H9 (cell line): Measurements from ENCODE around the gene STIMATE. TPM values are rescaled to one million over a fixed set of nuclear protein-coding genes. Genes with fewer than 3 reads are reported as not detected.

Experiments used
- DNase-seq: peaks from one replicate; pipeline ENCODE4 v3.0.0-alpha.2; 2017
- H2AFZ ChIP-seq: one replicate; pipeline ENCODE4 v1.6.1; 2013; ENCODE audit warnings: mild to moderate bottlenecking, low read length, control low read depth, moderate library complexity
- H2AK5ac ChIP-seq: 2 replicates; pipeline ENCODE4 v1.6.1; 2013; ENCODE audit warnings: low read length, control low read depth, mixed read lengths; ENCODE audit not compliant: insufficient read length
- H2BK120ac ChIP-seq: one replicate; pipeline ENCODE4 v1.6.1; 2013; ENCODE audit warnings: low read depth, mild to moderate bottlenecking, low read length, control low read depth, inconsistent platforms; ENCODE audit not compliant: poor library complexity, severe bottlenecking
- H2BK12ac ChIP-seq: 2 replicates; pipeline ENCODE4 v1.6.1; 2013; ENCODE audit warnings: low read length, control low read depth, mixed read lengths, low read depth; ENCODE audit not compliant: insufficient read length
- H2BK15ac ChIP-seq: 2 replicates; pipeline ENCODE4 v1.6.1; 2013; ENCODE audit warnings: low read depth, low read length, control low read depth
- H2BK20ac ChIP-seq: one replicate; pipeline ENCODE4 v1.6.1; 2013; ENCODE audit warnings: low read depth, mild to moderate bottlenecking, low read length, control low read depth, inconsistent platforms; ENCODE audit not compliant: poor library complexity, severe bottlenecking
- H2BK5ac ChIP-seq: 2 replicates; pipeline ENCODE4 v1.6.1; 2013; ENCODE audit warnings: low read length, control low read depth, mixed read lengths; ENCODE audit not compliant: insufficient read length
- H3K14ac ChIP-seq: 2 replicates; pipeline ENCODE4 v1.6.1; 2013; ENCODE audit warnings: low read length, control low read depth; ENCODE audit not compliant: insufficient read depth
- H3K18ac ChIP-seq: 2 replicates; pipeline ENCODE4 v1.6.1; 2013; ENCODE audit warnings: low read depth, mild to moderate bottlenecking, mixed read lengths, low read length, control low read depth; ENCODE audit not compliant: insufficient read length
- H3K23ac ChIP-seq: 2 replicates; pipeline ENCODE4 v1.6.1; 2013; ENCODE audit warnings: low read length, control low read depth, mixed read lengths, low read depth; ENCODE audit not compliant: insufficient read length
- H3K23me2 ChIP-seq: 2 replicates; pipeline ENCODE4 v1.6.1; 2013; ENCODE audit warnings: low read depth, mild to moderate bottlenecking, mixed read lengths, low read length, control low read depth; ENCODE audit not compliant: insufficient read length, poor library complexity, severe bottlenecking
- H3K27ac ChIP-seq: 2 replicates; pipeline ENCODE4 v1.5.1; 2013; ENCODE audit warnings: low read length, control low read depth, mixed read lengths, low read depth; ENCODE audit not compliant: insufficient read length
- H3K27me3 ChIP-seq: 2 replicates; pipeline ENCODE4 v1.6.1; 2013; ENCODE audit warnings: low read length, control low read depth, inconsistent platforms; ENCODE audit not compliant: insufficient read depth
- H3K4ac ChIP-seq: 2 replicates; pipeline ENCODE4 v1.6.1; 2013; ENCODE audit warnings: low read depth, mild to moderate bottlenecking, control low read depth, inconsistent platforms, low read length, moderate library complexity
- H3K4me1 ChIP-seq: 2 replicates; pipeline ENCODE4 v1.6.1; 2013; ENCODE audit warnings: low read length, control low read depth, inconsistent platforms; ENCODE audit not compliant: insufficient read depth
- H3K4me2 ChIP-seq: 2 replicates; pipeline ENCODE4 v1.6.1; 2013; ENCODE audit warnings: low read length, control low read depth, mixed read lengths; ENCODE audit not compliant: insufficient read length, insufficient read depth
- H3K56ac ChIP-seq: 2 replicates; pipeline ENCODE4 v1.6.1; 2013; ENCODE audit warnings: low read depth, mild to moderate bottlenecking, mixed read lengths, low read length, control low read depth; ENCODE audit not compliant: insufficient read length
- H3K79me1 ChIP-seq: 2 replicates; pipeline ENCODE4 v1.6.1; 2013; ENCODE audit warnings: low read depth, mild to moderate bottlenecking, moderate library complexity, low read length, control low read depth, inconsistent platforms; ENCODE audit not compliant: insufficient read depth, poor library complexity, severe bottlenecking
- H3K79me2 ChIP-seq: 2 replicates; pipeline ENCODE4 v1.6.1; 2013; ENCODE audit warnings: low read length, control low read depth, inconsistent platforms; ENCODE audit not compliant: insufficient read depth
- H3K9ac ChIP-seq: 2 replicates; pipeline ENCODE4 v1.6.1; 2013; ENCODE audit warnings: low read length, control low read depth, mixed read lengths; ENCODE audit not compliant: insufficient read length; ENCODE audit errors: extremely low read depth
- H3K9me3 ChIP-seq: one replicate; pipeline ENCODE4 v1.6.1; 2013; ENCODE audit warnings: low read depth, low read length, inconsistent platforms; ENCODE audit not compliant: control insufficient read depth
- H3T11ph ChIP-seq: one replicate; pipeline ENCODE4 v1.6.1; 2013; ENCODE audit warnings: mild to moderate bottlenecking, low read length, control low read depth, inconsistent platforms
- H4K20me1 ChIP-seq: one replicate; pipeline ENCODE4 v1.6.1; 2013; ENCODE audit not compliant: control insufficient read depth, insufficient read length, insufficient read depth
- H4K5ac ChIP-seq: 2 replicates; pipeline ENCODE4 v1.6.1; 2013; ENCODE audit warnings: low read depth, mild to moderate bottlenecking, mixed read lengths, low read length, control low read depth; ENCODE audit not compliant: insufficient read length
- H4K8ac ChIP-seq: replicated peaks from 2 replicates; pipeline ENCODE4 v1.6.1; 2013; ENCODE audit warnings: low read length, control low read depth, mixed read lengths, low read depth; ENCODE audit not compliant: insufficient read length
- H4K91ac ChIP-seq: 2 replicates; pipeline ENCODE4 v1.6.1; 2013; ENCODE audit warnings: low read depth, mild to moderate bottlenecking, moderate library complexity, mixed read lengths, low read length, control low read depth; ENCODE audit not compliant: insufficient read length
- H3K27ac Mint-ChIP-seq, 3 experiments: 2 replicates in 2 of 3; 3 replicates in 1 of 3; pipeline ENCODE4 v1.8.0; 2020 to 2021; ENCODE audit warnings: mixed read lengths in 3 of 3, mild to moderate bottlenecking in 1 of 3, moderate library complexity in 1 of 3
- H3K27me3 Mint-ChIP-seq: 2 replicates; pipeline ENCODE4 v1.8.0; 2021; ENCODE audit warnings: low read depth, mild to moderate bottlenecking, moderate library complexity, mixed read lengths
- H3K36me3 Mint-ChIP-seq, 3 experiments: 2 replicates in 2 of 3; 3 replicates in 1 of 3; pipeline ENCODE4 v1.8.0; 2020 to 2021; ENCODE audit warnings: low read depth in 3 of 3, mixed read lengths in 3 of 3; ENCODE audit not compliant: insufficient read depth in 1 of 3
- H3K4me1 Mint-ChIP-seq, 2 experiments: 2 replicates each; pipeline ENCODE4 v1.8.0; 2020; ENCODE audit warnings: mixed read lengths in 2 of 2
- H3K4me3 Mint-ChIP-seq, 2 experiments: 2 replicates in 1 of 2; 3 replicates in 1 of 2; pipeline ENCODE4 v1.8.0; 2020 to 2021; ENCODE audit warnings: mild to moderate bottlenecking in 2 of 2, mixed read lengths in 2 of 2, moderate library complexity in 1 of 2
- H3K9me3 Mint-ChIP-seq, 2 experiments: 2 replicates in 1 of 2; 3 replicates in 1 of 2; pipeline ENCODE4 v1.8.0; 2020; ENCODE audit warnings: mild to moderate bottlenecking in 2 of 2, mixed read lengths in 2 of 2, moderate library complexity in 1 of 2
- WGBS: extraction: QIAGEN DNeasy Blood & Tissue Kit; methylation state at CpG from one replicate; pipeline ENCODE4 v1.1.7; 2013; ENCODE audit warnings: missing lambda C conversion rate, low lambda C conversion rate, mixed read lengths; ENCODE audit not compliant: insufficient read length; ENCODE audit errors: extremely low coverage; 5-methylcytosine and 5-hydroxymethylcytosine counted together
- total RNA-seq: library from RNA; stranded (reverse); gene quantifications from 2 replicates; pipeline ENCODE4 v1.2.1, GENCODE V29; 2021
- TF ChIP-seq, protein P1 (sequence below): fragments of 200-600 bp; sonication (generic); conservative IDR thresholded peaks from 3 replicates; pipeline ENCODE4 v1.8.0; 2021; ENCODE audit warnings: antibody characterized with exemption, mild to moderate bottlenecking

The STIMATE gene
- total RNA-seq, 1 experiment from 2014 or later = 25.6 TPM

DNA sequence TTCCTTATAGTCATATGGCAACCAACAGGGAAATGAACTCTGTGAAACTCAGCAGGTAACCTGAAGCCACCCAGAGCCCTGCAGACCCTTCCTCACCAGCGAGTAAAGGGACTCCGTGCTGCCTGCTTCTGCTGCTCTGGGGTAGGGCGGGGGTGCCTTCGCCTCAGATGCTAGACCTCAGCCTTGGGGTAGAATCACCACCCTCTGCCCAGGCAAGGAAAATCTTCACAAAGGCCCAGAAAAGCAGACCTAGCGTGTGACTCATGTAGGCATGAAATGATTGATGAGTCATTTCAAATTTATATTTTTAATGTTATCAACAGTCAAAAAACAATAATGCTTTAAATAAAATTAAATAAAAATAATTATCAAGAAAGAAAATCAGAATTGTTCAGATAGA lies 6.6 kb downstream of the STIMATE start:
- Histone ChIP-seq H3K56ac (no peak overlapping the region), H2AK5ac (no peak overlapping the region), H3T11ph (no peak overlapping the region), H2BK12ac (no peak overlapping the region), H3K4ac (no peak overlapping the region), H4K91ac (no peak overlapping the region), H3K14ac (no peak overlapping the region), H4K5ac (no peak overlapping the region), H3K23me2 (no peaks in the 10 kb centered on the region), H3K27me3 (no peaks in the 10 kb centered on the region), H3K23ac (no peak overlapping the region), H4K8ac (no peak overlapping the region), H3K4me2 (no peak overlapping the region), H3K79me2 (peaks cover 3% of the 10 kb centered on the region; the same call in 1 of the 2 replicates), H2BK15ac (no peak overlapping the region), H3K18ac (no peak overlapping the region), H3K27ac (no peak overlapping the region), H3K4me1 (no peaks in the 10 kb centered on the region), H3K79me1 (peaks cover 11% of the 10 kb centered on the region), H2BK5ac (no peak overlapping the region), H3K9me3 (no peaks in the 10 kb centered on the region), H2AFZ (no peak overlapping the region), H4K20me1 (no peaks in the 10 kb centered on the region), H2BK20ac (no peak overlapping the region), H3K9ac (no peak overlapping the region), H2BK120ac (no peak overlapping the region)
- H3K9me3 Mint-ChIP-seq = no peaks in the 10 kb centered on the region
- DNase-seq = no peak
- TF ChIP-seq, protein P1, sequence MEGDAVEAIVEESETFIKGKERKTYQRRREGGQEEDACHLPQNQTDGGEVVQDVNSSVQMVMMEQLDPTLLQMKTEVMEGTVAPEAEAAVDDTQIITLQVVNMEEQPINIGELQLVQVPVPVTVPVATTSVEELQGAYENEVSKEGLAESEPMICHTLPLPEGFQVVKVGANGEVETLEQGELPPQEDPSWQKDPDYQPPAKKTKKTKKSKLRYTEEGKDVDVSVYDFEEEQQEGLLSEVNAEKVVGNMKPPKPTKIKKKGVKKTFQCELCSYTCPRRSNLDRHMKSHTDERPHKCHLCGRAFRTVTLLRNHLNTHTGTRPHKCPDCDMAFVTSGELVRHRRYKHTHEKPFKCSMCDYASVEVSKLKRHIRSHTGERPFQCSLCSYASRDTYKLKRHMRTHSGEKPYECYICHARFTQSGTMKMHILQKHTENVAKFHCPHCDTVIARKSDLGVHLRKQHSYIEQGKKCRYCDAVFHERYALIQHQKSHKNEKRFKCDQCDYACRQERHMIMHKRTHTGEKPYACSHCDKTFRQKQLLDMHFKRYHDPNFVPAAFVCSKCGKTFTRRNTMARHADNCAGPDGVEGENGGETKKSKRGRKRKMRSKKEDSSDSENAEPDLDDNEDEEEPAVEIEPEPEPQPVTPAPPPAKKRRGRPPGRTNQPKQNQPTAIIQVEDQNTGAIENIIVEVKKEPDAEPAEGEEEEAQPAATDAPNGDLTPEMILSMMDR = no peak
- peaks cover 1 to 3% of the 10 kb centered on the region in 2 experiments for H3K4me1 Mint-ChIP-seq
- H3K27me3 Mint-ChIP-seq = no peaks in the 10 kb centered on the region; the same call in 1 of the 2 replicates
- no peak overlapping the region for H3K4me3 Mint-ChIP-seq
- H3K36me3 Mint-ChIP-seq = peaks cover 1 to 14% (median 13%) of the 10 kb centered on the region in 3 experiments; a peak in 6 of 7 replicates
- no CpG with 5 or more reads among the region's 5 CpGs for WGBS
- H3K27ac Mint-ChIP-seq = no peak overlapping the region
